HEK293 (cell line): ENCODE data around the gene TMEM138.

Experiments used
- MYNN ChIP-seq: fragments of 450-650 bp; formaldehyde crosslinking; IDR thresholded peaks from 2 replicates; pipeline ENCODE4 v1.5.1; 2016; ENCODE audit warnings: missing biosample characterization, missing genetic modification characterization, borderline replicate concordance
- TRIM28 ChIP-seq: IDR thresholded peaks from 2 replicates; pipeline ENCODE4 v1.6.1; 2011; ENCODE audit warnings: low read length, control low read depth, borderline replicate concordance
- ZNF133 ChIP-seq: fragments of 450-650 bp; formaldehyde crosslinking; IDR thresholded peaks from 2 replicates; pipeline ENCODE4 v1.5.1; 2016; ENCODE audit warnings: missing biosample characterization, missing genetic modification characterization
- ZNF19 ChIP-seq: fragments of 450-650 bp; formaldehyde crosslinking; IDR thresholded peaks from 2 replicates; pipeline ENCODE4; 2016; ENCODE audit warnings: missing biosample characterization, missing genetic modification characterization, low read depth
- ZNF24 ChIP-seq: fragments of 450-650 bp; formaldehyde crosslinking; IDR thresholded peaks from 2 replicates; pipeline ENCODE4 v1.5.1; 2016; ENCODE audit warnings: missing biosample characterization, missing genetic modification characterization
- ZNF473 ChIP-seq: fragments of 450-650 bp; formaldehyde crosslinking; IDR thresholded peaks from 2 replicates; pipeline ENCODE4 v1.5.1; 2017; ENCODE audit warnings: missing biosample characterization, missing genetic modification characterization
- ZNF660 ChIP-seq: fragments of 450-650 bp; IDR thresholded peaks from 2 replicates; pipeline ENCODE4 v1.5.1; 2018; ENCODE audit warnings: missing biosample characterization, mild to moderate bottlenecking, missing genetic modification characterization
- TF ChIP-seq, protein P1 (sequence below): fragments of 450-650 bp; formaldehyde crosslinking; IDR thresholded peaks from 2 replicates; pipeline ENCODE4 v1.5.1; 2016; ENCODE audit warnings: missing biosample characterization, missing genetic modification characterization, low read depth
- TF ChIP-seq, protein P2 (sequence below): sonication (generic); formaldehyde crosslinking; IDR thresholded peaks from 2 replicates; pipeline ENCODE4 v1.8.1; 2022; ENCODE audit warnings: mild to moderate bottlenecking, moderate library complexity, missing genetic modification reagents
- TF ChIP-seq, protein P3 (sequence below): fragments of 450-650 bp; formaldehyde crosslinking; IDR thresholded peaks from 2 replicates; pipeline ENCODE4 v1.5.1; 2016; ENCODE audit warnings: missing biosample characterization, missing genetic modification characterization
- TF ChIP-seq, protein P4 (sequence below): fragments of 450-650 bp; formaldehyde crosslinking; IDR thresholded peaks from 2 replicates; pipeline ENCODE4 v1.5.1; 2016; ENCODE audit warnings: missing biosample characterization, missing genetic modification characterization

DNA sequence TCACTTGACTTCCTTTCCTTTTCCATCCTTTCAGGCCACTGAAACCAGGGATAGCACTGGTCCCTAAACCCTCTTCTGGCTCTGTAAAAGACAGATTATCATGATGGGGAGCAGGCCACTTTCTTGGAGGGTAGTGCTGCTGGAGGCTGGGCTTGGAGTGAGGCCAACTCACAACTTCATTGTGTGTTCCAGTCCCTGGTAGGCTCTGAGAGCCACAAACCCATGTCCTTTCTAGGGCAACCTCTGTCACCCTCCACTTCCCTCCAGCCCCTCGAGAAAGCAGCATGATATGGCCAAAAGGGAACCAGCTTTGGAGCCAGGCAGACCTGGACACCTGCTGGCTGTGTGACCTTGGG lies 26.8 kb upstream of the TMEM138 start:
- TF ChIP-seq MYNN (no peak), ZNF660 (tag by site-specific recombination) (no peak), ZNF133 (tag by site-specific recombination) (no peak), ZNF473 (tag by site-specific recombination) (no peak), TRIM28 (no peak), ZNF19 (tag by site-specific recombination) (no peak), ZNF24 (tag by site-specific recombination) (no peak)
- TF ChIP-seq, protein P1, sequence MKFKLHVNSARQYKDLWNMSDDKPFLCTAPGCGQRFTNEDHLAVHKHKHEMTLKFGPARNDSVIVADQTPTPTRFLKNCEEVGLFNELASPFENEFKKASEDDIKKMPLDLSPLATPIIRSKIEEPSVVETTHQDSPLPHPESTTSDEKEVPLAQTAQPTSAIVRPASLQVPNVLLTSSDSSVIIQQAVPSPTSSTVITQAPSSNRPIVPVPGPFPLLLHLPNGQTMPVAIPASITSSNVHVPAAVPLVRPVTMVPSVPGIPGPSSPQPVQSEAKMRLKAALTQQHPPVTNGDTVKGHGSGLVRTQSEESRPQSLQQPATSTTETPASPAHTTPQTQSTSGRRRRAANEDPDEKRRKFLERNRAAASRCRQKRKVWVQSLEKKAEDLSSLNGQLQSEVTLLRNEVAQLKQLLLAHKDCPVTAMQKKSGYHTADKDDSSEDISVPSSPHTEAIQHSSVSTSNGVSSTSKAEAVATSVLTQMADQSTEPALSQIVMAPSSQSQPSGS (tag by site-specific recombination), result no peak
- TF ChIP-seq, protein P2, sequence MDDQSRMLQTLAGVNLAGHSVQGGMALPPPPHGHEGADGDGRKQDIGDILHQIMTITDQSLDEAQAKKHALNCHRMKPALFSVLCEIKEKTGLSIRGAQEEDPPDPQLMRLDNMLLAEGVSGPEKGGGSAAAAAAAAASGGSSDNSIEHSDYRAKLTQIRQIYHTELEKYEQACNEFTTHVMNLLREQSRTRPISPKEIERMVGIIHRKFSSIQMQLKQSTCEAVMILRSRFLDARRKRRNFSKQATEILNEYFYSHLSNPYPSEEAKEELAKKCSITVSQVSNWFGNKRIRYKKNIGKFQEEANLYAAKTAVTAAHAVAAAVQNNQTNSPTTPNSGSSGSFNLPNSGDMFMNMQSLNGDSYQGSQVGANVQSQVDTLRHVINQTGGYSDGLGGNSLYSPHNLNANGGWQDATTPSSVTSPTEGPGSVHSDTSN (CRISPR knock-in tag), result no peak
- TF ChIP-seq, protein P3, sequence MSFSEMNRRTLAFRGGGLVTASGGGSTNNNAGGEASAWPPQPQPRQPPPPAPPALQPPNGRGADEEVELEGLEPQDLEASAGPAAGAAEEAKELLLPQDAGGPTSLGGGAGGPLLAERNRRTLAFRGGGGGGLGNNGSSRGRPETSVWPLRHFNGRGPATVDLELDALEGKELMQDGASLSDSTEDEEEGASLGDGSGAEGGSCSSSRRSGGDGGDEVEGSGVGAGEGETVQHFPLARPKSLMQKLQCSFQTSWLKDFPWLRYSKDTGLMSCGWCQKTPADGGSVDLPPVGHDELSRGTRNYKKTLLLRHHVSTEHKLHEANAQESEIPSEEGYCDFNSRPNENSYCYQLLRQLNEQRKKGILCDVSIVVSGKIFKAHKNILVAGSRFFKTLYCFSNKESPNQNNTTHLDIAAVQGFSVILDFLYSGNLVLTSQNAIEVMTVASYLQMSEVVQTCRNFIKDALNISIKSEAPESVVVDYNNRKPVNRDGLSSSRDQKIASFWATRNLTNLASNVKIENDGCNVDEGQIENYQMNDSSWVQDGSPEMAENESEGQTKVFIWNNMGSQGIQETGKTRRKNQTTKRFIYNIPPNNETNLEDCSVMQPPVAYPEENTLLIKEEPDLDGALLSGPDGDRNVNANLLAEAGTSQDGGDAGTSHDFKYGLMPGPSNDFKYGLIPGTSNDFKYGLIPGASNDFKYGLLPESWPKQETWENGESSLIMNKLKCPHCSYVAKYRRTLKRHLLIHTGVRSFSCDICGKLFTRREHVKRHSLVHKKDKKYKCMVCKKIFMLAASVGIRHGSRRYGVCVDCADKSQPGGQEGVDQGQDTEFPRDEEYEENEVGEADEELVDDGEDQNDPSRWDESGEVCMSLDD (tag by site-specific recombination), result no peak
- TF ChIP-seq, protein P4, sequence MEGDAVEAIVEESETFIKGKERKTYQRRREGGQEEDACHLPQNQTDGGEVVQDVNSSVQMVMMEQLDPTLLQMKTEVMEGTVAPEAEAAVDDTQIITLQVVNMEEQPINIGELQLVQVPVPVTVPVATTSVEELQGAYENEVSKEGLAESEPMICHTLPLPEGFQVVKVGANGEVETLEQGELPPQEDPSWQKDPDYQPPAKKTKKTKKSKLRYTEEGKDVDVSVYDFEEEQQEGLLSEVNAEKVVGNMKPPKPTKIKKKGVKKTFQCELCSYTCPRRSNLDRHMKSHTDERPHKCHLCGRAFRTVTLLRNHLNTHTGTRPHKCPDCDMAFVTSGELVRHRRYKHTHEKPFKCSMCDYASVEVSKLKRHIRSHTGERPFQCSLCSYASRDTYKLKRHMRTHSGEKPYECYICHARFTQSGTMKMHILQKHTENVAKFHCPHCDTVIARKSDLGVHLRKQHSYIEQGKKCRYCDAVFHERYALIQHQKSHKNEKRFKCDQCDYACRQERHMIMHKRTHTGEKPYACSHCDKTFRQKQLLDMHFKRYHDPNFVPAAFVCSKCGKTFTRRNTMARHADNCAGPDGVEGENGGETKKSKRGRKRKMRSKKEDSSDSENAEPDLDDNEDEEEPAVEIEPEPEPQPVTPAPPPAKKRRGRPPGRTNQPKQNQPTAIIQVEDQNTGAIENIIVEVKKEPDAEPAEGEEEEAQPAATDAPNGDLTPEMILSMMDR (tag by site-specific recombination), result no peak
